GM12872 (cell line): ENCODE results near the gene RTP2.

ENCODE experiments used
- CTCF ChIP-seq: IDR thresholded peaks from 3 replicates; pipeline ENCODE4 v1.5.1; 2011; ENCODE audit warnings: low read depth, mild to moderate bottlenecking, low read length, moderate library complexity; ENCODE audit not compliant: insufficient read depth

RTP2 gene

GRCh38 chr3:187706971-187707370, 4.6 kb upstream of the RTP2 start:
- no peak for TF ChIP-seq CTCF

GRCh38 chr3:187705164-187705563, 2.8 kb upstream of the RTP2 start:
- TF ChIP-seq CTCF, result no peak

- TF ChIP-seq CTCF, result no peak
These were observed 2.1 kb downstream of the RTP2 start for GRCh38 chr3:187700249-187700648.

GRCh38 chr3:187698499-187699399, 3.6 kb downstream of the RTP2 start:
- TF ChIP-seq CTCF, result no peak

GRCh38 chr3:187696021-187696420, 6.3 kb downstream of the RTP2 start:
- TF ChIP-seq CTCF, result no peak

- TF ChIP-seq CTCF, result no peak
These were observed 6.9 kb downstream of the RTP2 start for GRCh38 chr3:187695449-187695848.

- TF ChIP-seq CTCF, result no peak
These were observed 7.6 kb downstream of the RTP2 start for GRCh38 chr3:187694801-187695200.

GRCh38 chr3:187693431-187693830, 8.9 kb downstream of the RTP2 start:
- no peak for TF ChIP-seq CTCF
